HEK293 (cell line): ENCODE measurements around the gene LIN52.
A peak's percentile ranks its signal among the peaks of the same experiment; 100 is the strongest.

ENCODE experiments used
- HOXD13 ChIP-seq: sonication (generic); formaldehyde crosslinking; IDR thresholded peaks from 2 replicates; pipeline ENCODE4 v1.8.0; 2022; ENCODE audit warnings: missing genetic modification reagents, borderline replicate concordance
- KLF8 ChIP-seq: fragments of 450-650 bp; formaldehyde crosslinking; IDR thresholded peaks from 2 replicates; pipeline ENCODE4 v1.5.1; 2016; ENCODE audit warnings: missing biosample characterization, missing genetic modification characterization
- ZBTB20 ChIP-seq: fragments of 450-650 bp; formaldehyde crosslinking; IDR thresholded peaks from 2 replicates; pipeline ENCODE4 v1.5.1; 2016; ENCODE audit warnings: missing biosample characterization, missing genetic modification characterization
- ZIC2 ChIP-seq: fragments of 450-650 bp; formaldehyde crosslinking; IDR thresholded peaks from 2 replicates; pipeline ENCODE4 v1.5.1; 2016; ENCODE audit warnings: missing biosample characterization, missing genetic modification characterization
- ZNF114 ChIP-seq: fragments of 450-650 bp; formaldehyde crosslinking; IDR thresholded peaks from 2 replicates; pipeline ENCODE4 v1.5.0; 2017; ENCODE audit warnings: missing biosample characterization, missing genetic modification characterization
- ZNF146 ChIP-seq: fragments of 450-650 bp; formaldehyde crosslinking; IDR thresholded peaks from 2 replicates; pipeline ENCODE4 v1.5.1; 2016; ENCODE audit warnings: missing biosample characterization, missing genetic modification characterization
- ZNF155 ChIP-seq: fragments of 450-650 bp; formaldehyde crosslinking; IDR thresholded peaks from 2 replicates; pipeline ENCODE4 v1.5.1; 2016; ENCODE audit warnings: missing biosample characterization, missing genetic modification characterization
- ZNF175 ChIP-seq: fragments of 450-650 bp; formaldehyde crosslinking; IDR thresholded peaks from 2 replicates; pipeline ENCODE4 v1.5.1; 2016; ENCODE audit warnings: missing biosample characterization, missing genetic modification characterization
- ZNF211 ChIP-seq: fragments of 450-650 bp; formaldehyde crosslinking; IDR thresholded peaks from 2 replicates; pipeline ENCODE4 v1.5.1; 2016; ENCODE audit warnings: low read depth, missing biosample characterization, missing genetic modification characterization
- ZNF24 ChIP-seq: fragments of 450-650 bp; formaldehyde crosslinking; IDR thresholded peaks from 2 replicates; pipeline ENCODE4 v1.5.1; 2016; ENCODE audit warnings: missing biosample characterization, missing genetic modification characterization
- ZNF292 ChIP-seq: fragments of 450-650 bp; formaldehyde crosslinking; IDR thresholded peaks from 2 replicates; pipeline ENCODE4 v1.5.1; 2016; ENCODE audit warnings: low read depth, missing biosample characterization, missing genetic modification characterization, borderline replicate concordance
- ZNF311 ChIP-seq: fragments of 450-650 bp; formaldehyde crosslinking; IDR thresholded peaks from 2 replicates; pipeline ENCODE4 v1.5.1; 2017; ENCODE audit warnings: missing biosample characterization, missing genetic modification characterization, borderline replicate concordance
- ZNF350 ChIP-seq: fragments of 450-650 bp; formaldehyde crosslinking; IDR thresholded peaks from 2 replicates; pipeline ENCODE4 v1.5.0; 2017; ENCODE audit warnings: missing biosample characterization, mild to moderate bottlenecking, missing genetic modification characterization
- ZNF423 ChIP-seq: fragments of 450-650 bp; formaldehyde crosslinking; IDR thresholded peaks from 2 replicates; pipeline ENCODE4 v1.5.1; 2016; ENCODE audit warnings: missing biosample characterization, missing genetic modification characterization
- ZNF473 ChIP-seq: fragments of 450-650 bp; formaldehyde crosslinking; IDR thresholded peaks from 2 replicates; pipeline ENCODE4 v1.5.1; 2017; ENCODE audit warnings: missing biosample characterization, missing genetic modification characterization
- ZNF521 ChIP-seq: fragments of 450-650 bp; formaldehyde crosslinking; IDR thresholded peaks from 2 replicates; pipeline ENCODE4 v1.5.1; 2017; ENCODE audit warnings: missing biosample characterization, mild to moderate bottlenecking, missing genetic modification characterization
- ZNF544 ChIP-seq: fragments of 450-650 bp; formaldehyde crosslinking; IDR thresholded peaks from 2 replicates; pipeline ENCODE4 v1.5.0; 2017; ENCODE audit warnings: missing biosample characterization, missing genetic modification characterization
- ZNF549 ChIP-seq: fragments of 450-650 bp; IDR thresholded peaks from 2 replicates; pipeline ENCODE4 v1.5.1; 2018; ENCODE audit warnings: missing biosample characterization, missing genetic modification characterization, mild to moderate bottlenecking, inconsistent platforms, moderate library complexity
- ZNF626 ChIP-seq: fragments of 450-650 bp; sonication (Bioruptor Pico); formaldehyde crosslinking; IDR thresholded peaks from 2 replicates; pipeline ENCODE4 v1.5.1; 2018; ENCODE audit warnings: missing biosample characterization, missing genetic modification characterization, inconsistent platforms
- ZNF664 ChIP-seq: fragments of 450-650 bp; formaldehyde crosslinking; IDR thresholded peaks from 2 replicates; pipeline ENCODE4 v1.5.1; 2016; ENCODE audit warnings: missing biosample characterization, missing genetic modification characterization
- ZNF777 ChIP-seq: fragments of 450-650 bp; formaldehyde crosslinking; IDR thresholded peaks from 2 replicates; pipeline ENCODE4 v1.5.1; 2017; ENCODE audit warnings: missing biosample characterization, missing genetic modification characterization, borderline replicate concordance
- ZNF785 ChIP-seq: fragments of 450-650 bp; formaldehyde crosslinking; IDR thresholded peaks from 2 replicates; pipeline ENCODE4 v1.5.1; 2016; ENCODE audit warnings: missing biosample characterization, missing genetic modification characterization
- ZNF830 ChIP-seq: fragments of 450-650 bp; IDR thresholded peaks from 2 replicates; pipeline ENCODE4 v1.5.0; 2018; ENCODE audit warnings: missing biosample characterization, missing genetic modification characterization, low read depth, mild to moderate bottlenecking, moderate library complexity
- ZXDB ChIP-seq: fragments of 450-650 bp; formaldehyde crosslinking; IDR thresholded peaks from 2 replicates; pipeline ENCODE4 v1.5.1; 2016; ENCODE audit warnings: missing biosample characterization, missing genetic modification characterization
- TF ChIP-seq, protein P1 (sequence below): fragments of 450-650 bp; formaldehyde crosslinking; IDR thresholded peaks from 2 replicates; pipeline ENCODE4 v1.5.1; 2016; ENCODE audit warnings: missing biosample characterization, missing genetic modification characterization
- TF ChIP-seq, protein P2 (sequence below): fragments of 450-650 bp; formaldehyde crosslinking; IDR thresholded peaks from 2 replicates; pipeline ENCODE4 v1.5.0; 2017; ENCODE audit warnings: missing biosample characterization, missing genetic modification characterization, borderline replicate concordance
- TF ChIP-seq, protein P3 (sequence below): fragments of 450-650 bp; formaldehyde crosslinking; IDR thresholded peaks from 2 replicates; pipeline ENCODE4 v1.5.1; 2016; ENCODE audit warnings: missing biosample characterization, missing genetic modification characterization
- TF ChIP-seq, protein P4 (sequence below): fragments of 450-650 bp; formaldehyde crosslinking; IDR thresholded peaks from 2 replicates; pipeline ENCODE4 v1.5.1; 2016; ENCODE audit warnings: missing biosample characterization, missing genetic modification characterization, borderline replicate concordance
- TF ChIP-seq, protein P5 (sequence below): fragments of 450-650 bp; formaldehyde crosslinking; IDR thresholded peaks from 2 replicates; pipeline ENCODE4 v1.5.1; 2016; ENCODE audit warnings: missing biosample characterization, missing genetic modification characterization

Gene LIN52

DNA sequence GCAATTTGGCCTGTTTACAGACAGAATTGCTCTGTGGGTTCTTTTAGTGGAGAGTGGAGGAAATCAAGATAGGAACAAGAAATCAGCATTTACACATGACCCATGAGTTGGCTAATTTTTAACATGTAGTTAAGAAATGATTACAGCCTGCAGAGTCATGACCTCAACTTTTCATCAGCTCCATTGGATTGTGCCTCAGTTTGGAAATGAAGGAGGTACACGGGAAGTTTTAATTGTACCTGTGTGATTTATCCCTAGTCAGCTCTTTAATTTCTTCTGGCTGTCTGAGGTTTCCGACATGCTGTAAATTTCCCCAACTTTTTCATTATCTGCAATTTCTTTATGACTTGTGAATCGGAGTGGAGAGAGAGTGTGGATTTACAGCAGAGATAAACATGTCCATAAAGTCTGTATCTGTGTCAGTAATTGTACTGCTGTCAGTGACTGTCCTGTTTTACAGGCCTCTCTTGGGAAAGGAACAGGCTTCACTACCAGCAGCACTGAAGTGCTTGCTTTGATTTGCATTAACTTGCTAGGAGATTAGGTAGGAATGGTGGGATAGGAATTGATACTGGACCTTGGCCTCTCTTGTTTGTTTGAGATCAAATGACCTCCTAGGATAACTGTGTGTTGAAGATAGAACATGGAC, 49.2 kb downstream of the LIN52 start (continued):
- TF ChIP-seq, protein P1, sequence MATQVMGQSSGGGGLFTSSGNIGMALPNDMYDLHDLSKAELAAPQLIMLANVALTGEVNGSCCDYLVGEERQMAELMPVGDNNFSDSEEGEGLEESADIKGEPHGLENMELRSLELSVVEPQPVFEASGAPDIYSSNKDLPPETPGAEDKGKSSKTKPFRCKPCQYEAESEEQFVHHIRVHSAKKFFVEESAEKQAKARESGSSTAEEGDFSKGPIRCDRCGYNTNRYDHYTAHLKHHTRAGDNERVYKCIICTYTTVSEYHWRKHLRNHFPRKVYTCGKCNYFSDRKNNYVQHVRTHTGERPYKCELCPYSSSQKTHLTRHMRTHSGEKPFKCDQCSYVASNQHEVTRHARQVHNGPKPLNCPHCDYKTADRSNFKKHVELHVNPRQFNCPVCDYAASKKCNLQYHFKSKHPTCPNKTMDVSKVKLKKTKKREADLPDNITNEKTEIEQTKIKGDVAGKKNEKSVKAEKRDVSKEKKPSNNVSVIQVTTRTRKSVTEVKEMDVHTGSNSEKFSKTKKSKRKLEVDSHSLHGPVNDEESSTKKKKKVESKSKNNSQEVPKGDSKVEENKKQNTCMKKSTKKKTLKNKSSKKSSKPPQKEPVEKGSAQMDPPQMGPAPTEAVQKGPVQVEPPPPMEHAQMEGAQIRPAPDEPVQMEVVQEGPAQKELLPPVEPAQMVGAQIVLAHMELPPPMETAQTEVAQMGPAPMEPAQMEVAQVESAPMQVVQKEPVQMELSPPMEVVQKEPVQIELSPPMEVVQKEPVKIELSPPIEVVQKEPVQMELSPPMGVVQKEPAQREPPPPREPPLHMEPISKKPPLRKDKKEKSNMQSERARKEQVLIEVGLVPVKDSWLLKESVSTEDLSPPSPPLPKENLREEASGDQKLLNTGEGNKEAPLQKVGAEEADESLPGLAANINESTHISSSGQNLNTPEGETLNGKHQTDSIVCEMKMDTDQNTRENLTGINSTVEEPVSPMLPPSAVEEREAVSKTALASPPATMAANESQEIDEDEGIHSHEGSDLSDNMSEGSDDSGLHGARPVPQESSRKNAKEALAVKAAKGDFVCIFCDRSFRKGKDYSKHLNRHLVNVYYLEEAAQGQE: no peak
- TF ChIP-seq, protein P2, sequence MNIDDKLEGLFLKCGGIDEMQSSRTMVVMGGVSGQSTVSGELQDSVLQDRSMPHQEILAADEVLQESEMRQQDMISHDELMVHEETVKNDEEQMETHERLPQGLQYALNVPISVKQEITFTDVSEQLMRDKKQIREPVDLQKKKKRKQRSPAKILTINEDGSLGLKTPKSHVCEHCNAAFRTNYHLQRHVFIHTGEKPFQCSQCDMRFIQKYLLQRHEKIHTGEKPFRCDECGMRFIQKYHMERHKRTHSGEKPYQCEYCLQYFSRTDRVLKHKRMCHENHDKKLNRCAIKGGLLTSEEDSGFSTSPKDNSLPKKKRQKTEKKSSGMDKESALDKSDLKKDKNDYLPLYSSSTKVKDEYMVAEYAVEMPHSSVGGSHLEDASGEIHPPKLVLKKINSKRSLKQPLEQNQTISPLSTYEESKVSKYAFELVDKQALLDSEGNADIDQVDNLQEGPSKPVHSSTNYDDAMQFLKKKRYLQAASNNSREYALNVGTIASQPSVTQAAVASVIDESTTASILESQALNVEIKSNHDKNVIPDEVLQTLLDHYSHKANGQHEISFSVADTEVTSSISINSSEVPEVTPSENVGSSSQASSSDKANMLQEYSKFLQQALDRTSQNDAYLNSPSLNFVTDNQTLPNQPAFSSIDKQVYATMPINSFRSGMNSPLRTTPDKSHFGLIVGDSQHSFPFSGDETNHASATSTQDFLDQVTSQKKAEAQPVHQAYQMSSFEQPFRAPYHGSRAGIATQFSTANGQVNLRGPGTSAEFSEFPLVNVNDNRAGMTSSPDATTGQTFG: no peak
- TF ChIP-seq ZXDB (tag by site-specific recombination): peak; percentile 83
- no peak for TF ChIP-seq ZNF549 (tag by site-specific recombination)
- TF ChIP-seq ZNF114 (tag by site-specific recombination): no peak
- TF ChIP-seq, protein P3, sequence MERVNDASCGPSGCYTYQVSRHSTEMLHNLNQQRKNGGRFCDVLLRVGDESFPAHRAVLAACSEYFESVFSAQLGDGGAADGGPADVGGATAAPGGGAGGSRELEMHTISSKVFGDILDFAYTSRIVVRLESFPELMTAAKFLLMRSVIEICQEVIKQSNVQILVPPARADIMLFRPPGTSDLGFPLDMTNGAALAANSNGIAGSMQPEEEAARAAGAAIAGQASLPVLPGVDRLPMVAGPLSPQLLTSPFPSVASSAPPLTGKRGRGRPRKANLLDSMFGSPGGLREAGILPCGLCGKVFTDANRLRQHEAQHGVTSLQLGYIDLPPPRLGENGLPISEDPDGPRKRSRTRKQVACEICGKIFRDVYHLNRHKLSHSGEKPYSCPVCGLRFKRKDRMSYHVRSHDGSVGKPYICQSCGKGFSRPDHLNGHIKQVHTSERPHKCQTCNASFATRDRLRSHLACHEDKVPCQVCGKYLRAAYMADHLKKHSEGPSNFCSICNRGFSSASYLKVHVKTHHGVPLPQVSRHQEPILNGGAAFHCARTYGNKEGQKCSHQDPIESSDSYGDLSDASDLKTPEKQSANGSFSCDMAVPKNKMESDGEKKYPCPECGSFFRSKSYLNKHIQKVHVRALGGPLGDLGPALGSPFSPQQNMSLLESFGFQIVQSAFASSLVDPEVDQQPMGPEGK: no peak
- no peak for TF ChIP-seq ZNF175
- TF ChIP-seq, protein P4, sequence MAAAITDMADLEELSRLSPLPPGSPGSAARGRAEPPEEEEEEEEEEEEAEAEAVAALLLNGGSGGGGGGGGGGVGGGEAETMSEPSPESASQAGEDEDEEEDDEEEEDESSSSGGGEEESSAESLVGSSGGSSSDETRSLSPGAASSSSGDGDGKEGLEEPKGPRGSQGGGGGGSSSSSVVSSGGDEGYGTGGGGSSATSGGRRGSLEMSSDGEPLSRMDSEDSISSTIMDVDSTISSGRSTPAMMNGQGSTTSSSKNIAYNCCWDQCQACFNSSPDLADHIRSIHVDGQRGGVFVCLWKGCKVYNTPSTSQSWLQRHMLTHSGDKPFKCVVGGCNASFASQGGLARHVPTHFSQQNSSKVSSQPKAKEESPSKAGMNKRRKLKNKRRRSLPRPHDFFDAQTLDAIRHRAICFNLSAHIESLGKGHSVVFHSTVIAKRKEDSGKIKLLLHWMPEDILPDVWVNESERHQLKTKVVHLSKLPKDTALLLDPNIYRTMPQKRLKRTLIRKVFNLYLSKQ (tag by site-specific recombination): no peak
- TF ChIP-seq ZNF155: no peak
- TF ChIP-seq ZNF292 (tag by site-specific recombination): no peak
- TF ChIP-seq KLF8 (tag by site-specific recombination): no peak
- TF ChIP-seq ZNF830 (tag by site-specific recombination): no peak
- TF ChIP-seq ZNF211 (tag by site-specific recombination): no peak
- TF ChIP-seq ZNF664 (tag by site-specific recombination): no peak
- TF ChIP-seq ZNF777 (tag by site-specific recombination): no peak
- TF ChIP-seq ZNF423 (tag by site-specific recombination): no peak
- TF ChIP-seq ZNF785: no peak
- no peak for TF ChIP-seq ZNF544 (tag by site-specific recombination)
- no peak for TF ChIP-seq ZNF626
- no peak for TF ChIP-seq HOXD13 (CRISPR knock-in tag)
- no peak for TF ChIP-seq ZNF521 (tag by site-specific recombination)
- TF ChIP-seq ZNF350 (tag by site-specific recombination): no peak
- no peak for TF ChIP-seq ZIC2 (tag by site-specific recombination)
- TF ChIP-seq, protein P5, sequence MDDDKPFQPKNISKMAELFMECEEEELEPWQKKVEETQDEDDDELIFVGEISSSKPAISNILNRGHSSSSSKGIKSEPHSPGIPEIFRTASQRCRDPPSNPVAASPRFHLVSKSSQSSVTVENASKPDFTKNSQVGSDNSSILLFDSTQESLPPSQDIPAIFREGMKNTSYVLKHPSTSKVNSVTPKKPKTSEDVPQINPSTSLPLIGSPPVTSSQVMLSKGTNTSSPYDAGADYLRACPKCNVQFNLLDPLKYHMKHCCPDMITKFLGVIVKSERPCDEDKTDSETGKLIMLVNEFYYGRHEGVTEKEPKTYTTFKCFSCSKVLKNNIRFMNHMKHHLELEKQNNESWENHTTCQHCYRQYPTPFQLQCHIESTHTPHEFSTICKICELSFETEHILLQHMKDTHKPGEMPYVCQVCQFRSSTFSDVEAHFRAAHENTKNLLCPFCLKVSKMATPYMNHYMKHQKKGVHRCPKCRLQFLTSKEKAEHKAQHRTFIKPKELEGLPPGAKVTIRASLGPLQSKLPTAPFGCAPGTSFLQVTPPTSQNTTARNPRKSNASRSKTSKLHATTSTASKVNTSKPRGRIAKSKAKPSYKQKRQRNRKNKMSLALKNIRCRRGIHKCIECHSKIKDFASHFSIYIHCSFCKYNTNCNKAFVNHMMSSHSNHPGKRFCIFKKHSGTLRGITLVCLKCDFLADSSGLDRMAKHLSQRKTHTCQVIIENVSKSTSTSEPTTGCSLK: no peak
- TF ChIP-seq ZNF146 (tag by site-specific recombination): no peak
- no peak for TF ChIP-seq ZBTB20 (tag by site-specific recombination)
- no peak for TF ChIP-seq ZNF473 (tag by site-specific recombination)
- no peak for TF ChIP-seq ZNF311 (tag by site-specific recombination)
- TF ChIP-seq ZNF24 (tag by site-specific recombination): no peak
